Ovary (tissue), 3 donors: ENCODE data around the gene TXNRD2.

Source experiments
- CTCF ChIP-seq, 3 donors: fragments of 450-650 bp in 2 of 3; fragments of 200-600 bp in 1 of 3; IDR thresholded peaks; one replicate each; pipeline versions ENCODE4 v1.5.1 to v1.8.0; 2016 to 2022; ENCODE audit warnings: antibody characterized with exemption in 3 of 3, mild to moderate bottlenecking in 1 of 3
- EP300 ChIP-seq: sonication (generic); formaldehyde crosslinking; IDR thresholded peaks from one replicate; pipeline ENCODE4 v1.6.1; 2017; ENCODE audit warnings: antibody characterized with exemption
- POLR2A ChIP-seq: fragments of 450-650 bp; IDR thresholded peaks from one replicate; pipeline ENCODE4 v1.6.1; 2017; ENCODE audit warnings: antibody characterized with exemption, mild to moderate bottlenecking, moderate library complexity
- donor health status: DM: no; HTN: no; CAD: no.

DNA sequence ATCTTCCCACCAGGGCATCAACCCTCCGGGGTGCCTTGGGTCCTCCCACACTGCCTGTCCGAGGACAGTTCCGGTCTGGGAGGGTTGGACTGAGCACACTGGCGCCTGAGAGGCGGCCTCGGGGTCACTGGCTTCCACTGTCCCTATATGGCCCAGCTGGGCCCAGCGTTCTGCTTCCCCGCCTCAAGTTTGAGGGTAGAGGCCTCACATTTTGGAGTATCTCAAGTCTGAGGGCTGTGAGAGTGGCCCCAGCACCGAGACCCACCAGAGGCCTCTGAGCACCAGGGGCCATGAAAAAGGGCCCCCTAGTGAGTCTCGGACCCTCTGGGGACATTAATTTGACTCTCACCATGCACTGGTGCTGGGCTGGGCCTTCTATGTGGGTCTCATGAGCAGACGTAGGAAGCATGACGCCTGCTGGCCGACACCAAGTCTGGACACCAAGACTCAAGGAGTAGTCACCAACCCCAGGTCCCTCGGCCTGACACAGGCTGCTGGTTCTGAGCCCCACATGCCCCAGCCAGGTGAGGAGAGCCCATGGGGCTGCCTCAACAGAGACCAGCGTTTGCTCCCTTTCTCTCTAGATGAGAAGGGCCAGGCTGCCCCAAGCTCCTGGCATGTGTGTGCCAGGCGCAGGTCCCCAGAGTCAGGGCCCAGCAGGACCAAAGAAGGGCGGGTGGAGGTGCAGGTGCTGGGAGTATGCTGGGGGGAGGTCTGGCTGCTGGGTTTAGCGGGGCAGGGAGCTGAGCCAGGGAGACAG is 47.5 kb upstream of the TXNRD2 start:
- TF ChIP-seq CTCF (IDR thresholded peaks at IDR 0.05): no peak
- TF ChIP-seq POLR2A: no peak
- TF ChIP-seq EP300: no peak
